Left renal cortex interstitium (tissue), 4 donors: ENCODE measurements around the gene RPP25L. TPM values are rescaled to one million over a fixed set of nuclear protein-coding genes. Genes with fewer than 3 reads are reported as not detected.

Source experiments
- DNase-seq, 4 donors: peaks; one replicate each; pipeline ENCODE4 v3.0.0-alpha.2; 2013; ENCODE audit warnings: low read depth in 4 of 4, low spot score in 2 of 4, missing footprints in 1 of 4
- polyA plus RNA-seq, 4 donors: library from polyadenylated mRNA; unstranded; fragments of 120-200 nt; gene quantifications; one replicate each; pipeline ENCODE4 v1.2.1, GENCODE V29; 2013; ENCODE audit not compliant: insufficient read length in 4 of 4

Gene RPP25L
- polyA plus RNA-seq, 4 donors: 26.5 to 38.1 (median 30.7) TPM

GRCh38 chr9:34588671-34589635, 22.9 kb downstream of the RPP25L start:
- DNase-seq: no peak

- no peak for DNase-seq
These were observed 24.6 kb downstream of the RPP25L start for GRCh38 chr9:34587271-34587670.

GRCh38 chr9:34585946-34586669, 25.8 kb downstream of the RPP25L start:
- no peak for DNase-seq

- DNase-seq: no peak
These were observed 26.9 kb downstream of the RPP25L start for GRCh38 chr9:34584970-34585369.

GRCh38 chr9:34582787-34583186, 29.1 kb downstream of the RPP25L start:
- DNase-seq: no peak

- no peak for DNase-seq
These were observed 30.6 kb downstream of the RPP25L start for GRCh38 chr9:34581318-34581717.

- DNase-seq: no peak
These were observed 31.5 kb downstream of the RPP25L start for GRCh38 chr9:34580358-34580757.

GRCh38 chr9:34579808-34580163, 32.1 kb downstream of the RPP25L start:
- DNase-seq: no peak

GRCh38 chr9:34579104-34579807, 32.6 kb downstream of the RPP25L start:
- DNase-seq: no peak

- no peak for DNase-seq
These were observed 33.4 kb downstream of the RPP25L start for GRCh38 chr9:34578241-34579103.

- DNase-seq: peak in 2 of 4 donors; percentile 80 to 81
These were observed 34.3 kb downstream of the RPP25L start for GRCh38 chr9:34577400-34578240.

- no peak for DNase-seq
These were observed 35.1 kb downstream of the RPP25L start for GRCh38 chr9:34576597-34577399.

GRCh38 chr9:34575862-34576596, 35.9 kb downstream of the RPP25L start:
- DNase-seq: no peak

GRCh38 chr9:34575241-34575640, 36.7 kb downstream of the RPP25L start:
- no peak for DNase-seq

- no peak for DNase-seq
These were observed 37.3 kb downstream of the RPP25L start for GRCh38 chr9:34574571-34574970.

- no peak for DNase-seq
These were observed 38.1 kb downstream of the RPP25L start for GRCh38 chr9:34573599-34574325.

- DNase-seq: no peak
These were observed 39.3 kb downstream of the RPP25L start for GRCh38 chr9:34572628-34573027.
